ENCODE data around the gene UGT1A5.

GRCh38 chr2:233810385-233810784 lies 97.7 kb downstream of the UGT1A5 start:
- TF ChIP-seq POLR2AphosphoS5 (IDR thresholded peaks at IDR 0.05) (no peak), CTCF (IDR thresholded peaks at IDR 0.05) (no peak), EP300 (IDR thresholded peaks at IDR 0.05) (no peak), POLR2A (IDR thresholded peaks at IDR 0.05) (no peak)

Measured in suprapubic skin (tissue), 4 donors.